Activated T-cell treated with anti-CD3 and anti-CD28 coated beads for 1 hour (primary cell): ENCODE measurements around the gene KLHL13.

Experiments used
- DNase-seq: peaks from one replicate; pipeline ENCODE4 v3.0.0-alpha.2; 2020; ENCODE audit warnings: low read depth

The KLHL13 gene

GRCh38 chrX:117854806-117855205 is 261.8 kb downstream of the KLHL13 start:
- DNase-seq: no peak

GRCh38 chrX:117851025-117851424 is 265.6 kb downstream of the KLHL13 start:
- DNase-seq: no peak
